WI38 (cell line): ENCODE measurements around the gene TMEM143.
A peak's percentile ranks its signal among the peaks of the same experiment; 100 is the strongest.

ENCODE experiments used
- H3K4me3 ChIP-seq: 2 replicates; pipeline ENCODE4 v1.5.1; 2011; ENCODE audit warnings: low read depth, mild to moderate bottlenecking, control low read depth, low read length
- CTCF ChIP-seq: IDR thresholded peaks from 2 replicates; pipeline ENCODE4 v1.5.1; 2012; ENCODE audit warnings: low read depth, mild to moderate bottlenecking, control low read depth, low read length

Gene TMEM143

DNA sequence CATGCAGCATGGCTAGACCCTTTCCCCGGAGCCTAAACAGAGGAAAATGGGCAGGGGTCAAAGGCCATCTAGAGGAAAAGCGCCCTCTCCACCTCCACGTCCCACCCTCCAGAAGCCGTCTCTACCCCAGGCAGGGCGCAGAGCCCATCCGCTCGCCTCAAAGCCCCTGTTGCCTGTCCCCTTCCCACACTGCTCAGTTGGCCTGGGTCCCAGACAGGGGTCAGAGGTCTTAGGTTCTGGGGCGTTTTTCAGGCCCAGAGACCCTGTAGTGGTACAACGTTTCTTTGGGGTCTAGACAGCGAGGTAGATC lies 285 bp downstream of the TMEM143 start:
- peak overlapping the region; percentile 79 for H3K4me3 ChIP-seq
- no peak for TF ChIP-seq CTCF

DNA sequence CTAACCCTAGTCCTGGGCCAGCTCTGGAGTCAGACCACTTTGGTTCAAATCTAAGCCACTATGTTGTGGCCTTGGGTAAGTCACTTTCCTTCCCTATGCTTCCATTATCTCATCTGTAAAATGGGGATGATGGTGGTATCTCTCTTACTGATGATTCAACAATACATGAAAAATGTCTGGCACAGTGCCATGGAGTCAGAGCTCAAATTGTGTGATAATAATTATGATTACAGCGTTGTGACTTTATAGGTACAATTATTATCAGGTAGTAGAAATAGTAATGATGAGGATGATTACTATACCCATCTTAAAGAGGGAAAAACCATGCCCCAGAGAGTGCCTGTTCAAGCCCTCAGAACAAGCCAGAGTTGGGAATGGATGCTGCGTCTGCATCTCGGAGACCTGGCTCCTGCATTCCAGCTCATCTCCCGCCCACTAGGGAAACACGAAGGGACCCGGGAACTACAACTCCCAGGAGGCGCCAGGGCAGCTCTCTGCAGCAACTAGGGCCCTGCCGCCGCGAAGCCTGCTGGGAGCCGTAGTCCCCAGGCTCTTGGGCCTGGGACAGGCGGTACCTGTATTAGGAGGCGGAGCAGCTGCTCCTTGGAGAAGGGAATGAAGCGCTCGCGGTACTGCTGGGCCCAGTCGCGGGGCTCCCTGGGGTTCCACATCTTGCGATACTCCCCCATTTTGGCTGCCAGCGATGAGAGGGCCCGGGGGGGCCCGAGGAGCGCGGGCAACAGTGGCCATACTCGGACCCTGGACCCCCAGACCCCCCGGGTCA lies 832 bp downstream of the TMEM143 start:
- peak overlapping the region; percentile 79 for H3K4me3 ChIP-seq
- TF ChIP-seq CTCF, result no peak

GRCh38 chr19:48361912-48362311 lies 1.8 kb downstream of the TMEM143 start:
- no peak for TF ChIP-seq CTCF
- H3K4me3 ChIP-seq, result no peak overlapping the region

DNA sequence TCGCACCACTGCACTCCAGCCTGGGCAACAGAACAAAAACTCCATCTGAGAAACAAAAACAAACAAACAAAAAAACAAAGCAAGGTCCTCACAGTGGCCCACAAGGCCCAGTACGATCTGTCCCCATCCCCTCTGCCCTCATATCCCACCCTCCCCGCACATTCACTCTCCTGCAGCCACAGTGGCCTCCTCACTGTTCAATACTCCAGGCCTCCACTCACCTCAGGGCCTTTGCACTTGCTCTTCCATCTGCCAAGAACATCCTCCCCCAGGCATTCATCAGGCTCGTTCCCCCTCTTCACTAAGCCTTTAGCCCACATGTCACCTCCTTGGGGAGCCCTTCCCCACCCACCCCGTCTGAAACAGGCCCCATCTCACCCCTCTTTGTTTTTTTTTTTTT lies 4.6 kb downstream of the TMEM143 start:
- TF ChIP-seq CTCF, result no peak
- H3K4me3 ChIP-seq, result no peak overlapping the region

DNA sequence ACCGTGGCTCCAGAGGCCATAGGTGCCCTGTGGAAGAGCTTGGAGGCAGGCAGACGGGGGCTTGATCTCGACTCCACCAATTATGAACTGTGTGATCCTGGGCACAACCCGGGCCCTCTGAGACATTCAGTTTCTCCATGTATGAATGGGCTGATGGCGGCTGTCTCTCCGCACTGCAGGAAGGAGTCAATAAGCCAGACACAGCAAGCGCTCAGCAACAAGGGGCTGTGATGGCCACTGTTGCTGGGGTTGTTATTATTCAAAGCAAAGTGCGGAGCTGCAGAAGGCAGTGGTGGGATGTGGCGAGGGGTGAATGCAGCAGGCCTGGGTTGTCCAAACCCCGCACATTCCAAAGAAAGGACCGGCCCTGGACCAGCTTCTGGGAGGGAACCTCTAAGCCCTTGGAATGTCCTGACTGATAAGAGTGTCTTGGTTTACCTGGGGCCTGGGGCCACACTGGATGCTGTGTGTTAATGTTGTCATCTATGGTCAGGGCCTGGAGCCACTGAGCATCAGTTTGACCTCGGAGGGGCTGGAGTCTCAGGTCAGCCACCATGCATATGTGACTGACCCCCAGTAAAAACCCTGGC lies 8.3 kb downstream of the TMEM143 start:
- H3K4me3 ChIP-seq, result no peak overlapping the region
- TF ChIP-seq CTCF, result no peak

GRCh38 chr19:48354332-48354992 lies 9.3 kb downstream of the TMEM143 start:
- no peak overlapping the region for H3K4me3 ChIP-seq
- no peak for TF ChIP-seq CTCF

GRCh38 chr19:48353677-48354076 lies 10.1 kb downstream of the TMEM143 start:
- no peak overlapping the region for H3K4me3 ChIP-seq
- no peak for TF ChIP-seq CTCF
